Measurements from ENCODE around the gene PLIN3.

DNA sequence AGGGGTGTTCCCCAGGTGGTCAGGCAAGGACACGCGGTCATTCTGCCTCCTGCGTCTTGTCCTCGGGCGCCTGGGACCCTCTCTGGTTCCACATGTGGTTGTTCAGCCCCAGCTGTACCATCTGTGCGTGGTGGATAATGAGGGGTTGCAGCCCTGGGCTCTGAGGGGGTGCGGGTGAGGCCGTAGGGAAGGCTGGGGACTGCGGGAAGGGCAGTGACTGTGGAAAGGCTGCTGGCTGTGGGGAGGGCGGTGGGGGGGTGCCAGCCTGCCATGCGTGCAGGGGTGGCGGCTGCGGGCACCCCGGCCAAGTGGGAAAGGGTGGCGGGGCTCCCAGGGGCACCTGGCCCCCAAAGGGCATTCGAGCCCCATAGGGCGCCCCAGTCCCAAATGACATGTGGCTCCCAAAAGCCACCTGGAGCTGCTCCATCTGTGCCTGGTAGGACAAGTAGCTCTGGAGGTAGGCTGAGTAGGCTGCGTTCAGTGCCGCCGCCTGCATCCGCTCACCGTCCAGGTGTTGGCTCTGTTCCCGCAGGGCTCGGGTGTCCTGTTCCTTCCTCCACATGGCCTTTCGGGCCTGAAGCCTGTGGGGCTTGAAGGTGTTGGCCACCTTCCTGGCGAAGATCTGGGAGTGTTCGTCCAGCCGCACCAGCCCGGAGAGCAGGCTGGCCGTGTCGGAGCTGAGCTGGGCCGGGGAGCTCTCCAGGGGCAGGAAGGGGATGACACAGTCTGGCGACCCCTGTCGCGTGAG lies 51.1 kb downstream of the PLIN3 start:
- TF ChIP-seq, protein P1, sequence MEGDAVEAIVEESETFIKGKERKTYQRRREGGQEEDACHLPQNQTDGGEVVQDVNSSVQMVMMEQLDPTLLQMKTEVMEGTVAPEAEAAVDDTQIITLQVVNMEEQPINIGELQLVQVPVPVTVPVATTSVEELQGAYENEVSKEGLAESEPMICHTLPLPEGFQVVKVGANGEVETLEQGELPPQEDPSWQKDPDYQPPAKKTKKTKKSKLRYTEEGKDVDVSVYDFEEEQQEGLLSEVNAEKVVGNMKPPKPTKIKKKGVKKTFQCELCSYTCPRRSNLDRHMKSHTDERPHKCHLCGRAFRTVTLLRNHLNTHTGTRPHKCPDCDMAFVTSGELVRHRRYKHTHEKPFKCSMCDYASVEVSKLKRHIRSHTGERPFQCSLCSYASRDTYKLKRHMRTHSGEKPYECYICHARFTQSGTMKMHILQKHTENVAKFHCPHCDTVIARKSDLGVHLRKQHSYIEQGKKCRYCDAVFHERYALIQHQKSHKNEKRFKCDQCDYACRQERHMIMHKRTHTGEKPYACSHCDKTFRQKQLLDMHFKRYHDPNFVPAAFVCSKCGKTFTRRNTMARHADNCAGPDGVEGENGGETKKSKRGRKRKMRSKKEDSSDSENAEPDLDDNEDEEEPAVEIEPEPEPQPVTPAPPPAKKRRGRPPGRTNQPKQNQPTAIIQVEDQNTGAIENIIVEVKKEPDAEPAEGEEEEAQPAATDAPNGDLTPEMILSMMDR (IDR thresholded peaks at IDR 0.05; ENCODE audit: low read length), result no peak
- TF ChIP-seq EZH2 (IDR thresholded peaks at IDR 0.05; ENCODE audit: borderline replicate concordance, low read length), result no peak

Measured in OCI-LY1 (cell line).